ENCODE measurements around the gene DHX8. TPM values are rescaled to one million over a fixed set of nuclear protein-coding genes. Genes with fewer than 3 reads are reported as not detected.

Gene DHX8
- total and polyA plus RNA-seq, 2 donors (not counting 3 experiments of a cell fraction or from before 2014, with no cell fraction given): 34.9 to 65.6 TPM

GRCh38 chr17:43445009-43445589 is 38.7 kb upstream of the DHX8 start:
- no peak for FAIRE-seq
- peaks cover 4 to 6% of the 10 kb centered on the region in 2 experiments for H3K27me3 ChIP-seq (ENCODE audit: control insufficient read depth in 2 of 2, insufficient read depth in 2 of 2, low read length in 2 of 2)
- no peak overlapping the region for H3K4me3 ChIP-seq (replicated peaks in 1 of 3; ENCODE audit: insufficient read depth in 1 of 3, low read depth in 1 of 3, low read length in 3 of 3)
- TF ChIP-seq JUN (IDR thresholded peaks at IDR 0.05; ENCODE audit: borderline replicate concordance, insufficient read depth, insufficient read length, low read depth) (no peak), POLR2A (IDR thresholded peaks at IDR 0.05; ENCODE audit: low read depth, low read length) (no peak), GATA2 (IDR thresholded peaks at IDR 0.05; ENCODE audit: insufficient read depth, insufficient read length, low read depth, low read length) (no peak), EZH2 (IDR thresholded peaks at IDR 0.05; ENCODE audit: borderline replicate concordance, low read depth, low read length, severe bottlenecking) (no peak), CTCF (IDR thresholded peaks at IDR 0.05; ENCODE audit: extremely low read depth in 1 of 2, insufficient read depth in 1 of 2, low read depth in 1 of 2, low read length in 2 of 2) (no peak), FOS (IDR thresholded peaks at IDR 0.05; ENCODE audit: borderline replicate concordance, insufficient read depth, low read length) (no peak), MAX (IDR thresholded peaks at IDR 0.05; ENCODE audit: insufficient read depth, insufficient read length) (no peak), POLR2AphosphoS5 (IDR thresholded peaks at IDR 0.05; ENCODE audit: insufficient read depth, low read depth, low read length) (no peak), MYC (IDR thresholded peaks at IDR 0.05; ENCODE audit: low read depth, low read length) (no peak)
- no peaks in the 10 kb centered on the region for H3K9me1 ChIP-seq (replicated peaks; ENCODE audit: control insufficient read depth, extremely low read depth, insufficient read depth, low read length)
- DNase-seq (ENCODE audit: low read depth, low spot score): no peak
- intact Hi-C loops (cut with micrococcal nuclease): no loop called here
- H3K4me1 ChIP-seq (ENCODE audit: control insufficient read depth, extremely low read depth, insufficient read depth, low read length): no peaks in the 10 kb centered on the region
- POLR2A ChIA-PET: no interaction called here
- H3K27ac ChIP-seq (ENCODE audit: insufficient read depth, low read depth, low read length): no peak overlapping the region
- H2AFZ ChIP-seq (ENCODE audit: low read depth, low read length): no peak overlapping the region
- CTCF ChIA-PET: no interaction called here
- H3K9ac ChIP-seq (replicated peaks; ENCODE audit: extremely low read depth, insufficient read depth, low read length): no peak overlapping the region
- no peaks in the 10 kb centered on the region for H3K79me2 ChIP-seq (ENCODE audit: control insufficient read depth, insufficient read depth, low read length)
- H3K9me3 ChIP-seq (replicated peaks; ENCODE audit: control insufficient read depth, insufficient read depth, low read length): no peaks in the 10 kb centered on the region
- no peak overlapping the region for H3K4me2 ChIP-seq (ENCODE audit: insufficient read depth, low read length)
- H3K36me3 ChIP-seq (ENCODE audit: control insufficient read depth in 2 of 2, extremely low read depth in 1 of 2, insufficient read depth in 2 of 2, low read length in 2 of 2): no peaks in the 10 kb centered on the region
- BruUV-seq (replicated peaks): no TSS peak
- H4K20me1 ChIP-seq (replicated peaks; ENCODE audit: control insufficient read depth, extremely low read depth, insufficient read depth, low read length): no peaks in the 10 kb centered on the region
- dilution Hi-C loops (cut with MboI; ENCODE audit: extremely low pct_ligation_motif_present, low sequenced_read_pairs): no loop called here
